Astrocyte (in vitro differentiated cells and primary cell): ENCODE measurements around the gene SLC22A9.

Source experiments
- EZH2 ChIP-seq: IDR thresholded peaks from 2 replicates; pipeline ENCODE4 v1.6.1; 2012; ENCODE audit warnings: mild to moderate bottlenecking, low read length, inconsistent platforms; ENCODE audit not compliant: insufficient read depth
- TF ChIP-seq, protein P1 (sequence below): IDR thresholded peaks from 2 replicates; pipeline ENCODE4 v1.5.1; 2011; ENCODE audit warnings: low read depth, mild to moderate bottlenecking, inconsistent platforms, low read length, moderate library complexity; ENCODE audit not compliant: insufficient read depth

DNA sequence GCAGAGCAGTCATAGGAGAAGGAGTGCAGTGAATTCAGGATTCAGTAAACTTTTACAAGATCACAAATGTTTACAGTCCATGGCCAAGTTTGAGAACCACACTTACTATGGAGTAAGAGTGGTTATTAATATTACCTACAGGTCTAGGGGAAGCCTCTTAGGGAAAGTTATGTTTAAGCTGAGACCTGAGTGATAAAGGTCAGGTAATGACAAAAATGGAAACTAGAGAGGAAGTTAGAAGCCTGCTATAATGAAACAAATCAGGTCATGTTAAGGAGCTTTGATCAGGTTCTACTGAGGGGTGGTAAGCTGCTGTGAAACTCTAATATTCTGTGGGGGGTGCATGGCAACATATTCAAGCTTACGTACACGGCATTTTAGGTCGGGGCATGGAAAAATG is 32.5 kb upstream of the SLC22A9 start:
- TF ChIP-seq, protein P1, sequence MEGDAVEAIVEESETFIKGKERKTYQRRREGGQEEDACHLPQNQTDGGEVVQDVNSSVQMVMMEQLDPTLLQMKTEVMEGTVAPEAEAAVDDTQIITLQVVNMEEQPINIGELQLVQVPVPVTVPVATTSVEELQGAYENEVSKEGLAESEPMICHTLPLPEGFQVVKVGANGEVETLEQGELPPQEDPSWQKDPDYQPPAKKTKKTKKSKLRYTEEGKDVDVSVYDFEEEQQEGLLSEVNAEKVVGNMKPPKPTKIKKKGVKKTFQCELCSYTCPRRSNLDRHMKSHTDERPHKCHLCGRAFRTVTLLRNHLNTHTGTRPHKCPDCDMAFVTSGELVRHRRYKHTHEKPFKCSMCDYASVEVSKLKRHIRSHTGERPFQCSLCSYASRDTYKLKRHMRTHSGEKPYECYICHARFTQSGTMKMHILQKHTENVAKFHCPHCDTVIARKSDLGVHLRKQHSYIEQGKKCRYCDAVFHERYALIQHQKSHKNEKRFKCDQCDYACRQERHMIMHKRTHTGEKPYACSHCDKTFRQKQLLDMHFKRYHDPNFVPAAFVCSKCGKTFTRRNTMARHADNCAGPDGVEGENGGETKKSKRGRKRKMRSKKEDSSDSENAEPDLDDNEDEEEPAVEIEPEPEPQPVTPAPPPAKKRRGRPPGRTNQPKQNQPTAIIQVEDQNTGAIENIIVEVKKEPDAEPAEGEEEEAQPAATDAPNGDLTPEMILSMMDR, result no peak
- TF ChIP-seq EZH2, result no peak
